ENCODE results near the gene XIAP. TPM values are rescaled to one million over a fixed set of nuclear protein-coding genes. Genes with fewer than 3 reads are reported as not detected.

XIAP gene
- total and polyA plus RNA-seq, 9 of the 15 experiments (the other 6 are each of a cell fraction or from before 2014, with no cell fraction given): 5.7 to 40.5 (median 19.8) TPM

DNA sequence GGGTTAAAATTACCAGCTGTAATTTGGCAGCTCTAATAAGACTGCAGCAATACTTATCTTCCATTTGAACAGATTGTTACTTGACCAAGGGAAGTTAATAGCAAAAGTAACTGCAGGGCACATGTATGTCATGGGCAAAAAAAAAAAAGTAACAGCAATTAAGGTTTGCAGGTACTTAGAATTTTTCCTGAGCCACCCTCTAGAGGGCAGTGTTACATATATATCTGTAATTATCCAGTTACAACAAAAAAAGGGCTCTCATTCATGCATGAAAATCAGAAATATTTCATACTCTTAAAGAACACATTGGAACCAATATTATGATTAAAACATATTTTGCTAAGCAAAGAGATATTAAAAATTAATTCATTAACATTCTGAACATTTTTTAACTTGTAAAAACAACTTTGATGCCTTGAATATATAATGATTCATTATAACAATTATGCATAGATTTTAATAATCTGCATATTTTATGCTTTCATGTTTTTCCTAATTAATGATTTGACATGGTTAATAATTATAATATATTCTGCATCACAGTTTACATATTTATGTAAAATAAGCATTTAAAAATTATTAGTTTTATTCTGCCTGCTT, 25.1 kb downstream of the XIAP start:
- no peak overlapping the region for H3K4me2 ChIP-seq (ENCODE audit: insufficient read depth, low read length)
- peaks cover 11% of the 10 kb centered on the region for H3K79me2 ChIP-seq (ENCODE audit: control insufficient read depth, insufficient read depth, low read length)
- no peaks in the 10 kb centered on the region for H3K27me3 ChIP-seq (ENCODE audit: control insufficient read depth in 2 of 2, insufficient read depth in 2 of 2, low read length in 2 of 2)
- no peak overlapping the region for H2AFZ ChIP-seq (ENCODE audit: low read depth, low read length)
- no peaks in the 10 kb centered on the region for H3K9me3 ChIP-seq (replicated peaks; ENCODE audit: control insufficient read depth, insufficient read depth, low read depth, low read length)
- BruUV-seq (replicated peaks): no TSS peak
- ATAC-seq: peak; percentile 74
- no peak overlapping the region for H3K4me3 ChIP-seq
- TF ChIP-seq, protein P1, sequence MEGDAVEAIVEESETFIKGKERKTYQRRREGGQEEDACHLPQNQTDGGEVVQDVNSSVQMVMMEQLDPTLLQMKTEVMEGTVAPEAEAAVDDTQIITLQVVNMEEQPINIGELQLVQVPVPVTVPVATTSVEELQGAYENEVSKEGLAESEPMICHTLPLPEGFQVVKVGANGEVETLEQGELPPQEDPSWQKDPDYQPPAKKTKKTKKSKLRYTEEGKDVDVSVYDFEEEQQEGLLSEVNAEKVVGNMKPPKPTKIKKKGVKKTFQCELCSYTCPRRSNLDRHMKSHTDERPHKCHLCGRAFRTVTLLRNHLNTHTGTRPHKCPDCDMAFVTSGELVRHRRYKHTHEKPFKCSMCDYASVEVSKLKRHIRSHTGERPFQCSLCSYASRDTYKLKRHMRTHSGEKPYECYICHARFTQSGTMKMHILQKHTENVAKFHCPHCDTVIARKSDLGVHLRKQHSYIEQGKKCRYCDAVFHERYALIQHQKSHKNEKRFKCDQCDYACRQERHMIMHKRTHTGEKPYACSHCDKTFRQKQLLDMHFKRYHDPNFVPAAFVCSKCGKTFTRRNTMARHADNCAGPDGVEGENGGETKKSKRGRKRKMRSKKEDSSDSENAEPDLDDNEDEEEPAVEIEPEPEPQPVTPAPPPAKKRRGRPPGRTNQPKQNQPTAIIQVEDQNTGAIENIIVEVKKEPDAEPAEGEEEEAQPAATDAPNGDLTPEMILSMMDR (IDR thresholded peaks at IDR 0.05 in 2 of 3, conservative IDR thresholded peaks at IDR 0.05 in 1 of 3; ENCODE audit: insufficient read depth in 2 of 3, low read depth in 1 of 3, low read length in 3 of 3): peak in 2 of 3 experiments; percentile 36 to 65; a peak in 3 of 6 replicates
- TF ChIP-seq ZNF384 (IDR thresholded peaks at IDR 0.05; ENCODE audit: low read depth, low read length): peak; percentile 87
- TF ChIP-seq TRIM28 (IDR thresholded peaks at IDR 0.05): no peak
- TF ChIP-seq, protein P2, sequence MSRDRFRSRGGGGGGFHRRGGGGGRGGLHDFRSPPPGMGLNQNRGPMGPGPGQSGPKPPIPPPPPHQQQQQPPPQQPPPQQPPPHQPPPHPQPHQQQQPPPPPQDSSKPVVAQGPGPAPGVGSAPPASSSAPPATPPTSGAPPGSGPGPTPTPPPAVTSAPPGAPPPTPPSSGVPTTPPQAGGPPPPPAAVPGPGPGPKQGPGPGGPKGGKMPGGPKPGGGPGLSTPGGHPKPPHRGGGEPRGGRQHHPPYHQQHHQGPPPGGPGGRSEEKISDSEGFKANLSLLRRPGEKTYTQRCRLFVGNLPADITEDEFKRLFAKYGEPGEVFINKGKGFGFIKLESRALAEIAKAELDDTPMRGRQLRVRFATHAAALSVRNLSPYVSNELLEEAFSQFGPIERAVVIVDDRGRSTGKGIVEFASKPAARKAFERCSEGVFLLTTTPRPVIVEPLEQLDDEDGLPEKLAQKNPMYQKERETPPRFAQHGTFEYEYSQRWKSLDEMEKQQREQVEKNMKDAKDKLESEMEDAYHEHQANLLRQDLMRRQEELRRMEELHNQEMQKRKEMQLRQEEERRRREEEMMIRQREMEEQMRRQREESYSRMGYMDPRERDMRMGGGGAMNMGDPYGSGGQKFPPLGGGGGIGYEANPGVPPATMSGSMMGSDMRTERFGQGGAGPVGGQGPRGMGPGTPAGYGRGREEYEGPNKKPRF (IDR thresholded peaks at IDR 0.05; ENCODE audit: low read depth, low read length): no peak
- TF ChIP-seq SMAD1 (IDR thresholded peaks at IDR 0.05; ENCODE audit: low read depth, low read length, partially characterized antibody): no peak
- TF ChIP-seq, protein P3, sequence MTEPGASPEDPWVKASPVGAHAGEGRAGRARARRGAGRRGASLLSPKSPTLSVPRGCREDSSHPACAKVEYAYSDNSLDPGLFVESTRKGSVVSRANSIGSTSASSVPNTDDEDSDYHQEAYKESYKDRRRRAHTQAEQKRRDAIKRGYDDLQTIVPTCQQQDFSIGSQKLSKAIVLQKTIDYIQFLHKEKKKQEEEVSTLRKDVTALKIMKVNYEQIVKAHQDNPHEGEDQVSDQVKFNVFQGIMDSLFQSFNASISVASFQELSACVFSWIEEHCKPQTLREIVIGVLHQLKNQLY (CRISPR knock-in tag; conservative IDR thresholded peaks at IDR 0.05): no peak
- peak; percentile 34 to 47; a peak in 3 of 4 replicates for TF ChIP-seq RAD21 (CRISPR knock-in tag; conservative IDR thresholded peaks at IDR 0.05 in 1 of 2, IDR thresholded peaks at IDR 0.05 in 1 of 2)
- TF ChIP-seq, protein P4, sequence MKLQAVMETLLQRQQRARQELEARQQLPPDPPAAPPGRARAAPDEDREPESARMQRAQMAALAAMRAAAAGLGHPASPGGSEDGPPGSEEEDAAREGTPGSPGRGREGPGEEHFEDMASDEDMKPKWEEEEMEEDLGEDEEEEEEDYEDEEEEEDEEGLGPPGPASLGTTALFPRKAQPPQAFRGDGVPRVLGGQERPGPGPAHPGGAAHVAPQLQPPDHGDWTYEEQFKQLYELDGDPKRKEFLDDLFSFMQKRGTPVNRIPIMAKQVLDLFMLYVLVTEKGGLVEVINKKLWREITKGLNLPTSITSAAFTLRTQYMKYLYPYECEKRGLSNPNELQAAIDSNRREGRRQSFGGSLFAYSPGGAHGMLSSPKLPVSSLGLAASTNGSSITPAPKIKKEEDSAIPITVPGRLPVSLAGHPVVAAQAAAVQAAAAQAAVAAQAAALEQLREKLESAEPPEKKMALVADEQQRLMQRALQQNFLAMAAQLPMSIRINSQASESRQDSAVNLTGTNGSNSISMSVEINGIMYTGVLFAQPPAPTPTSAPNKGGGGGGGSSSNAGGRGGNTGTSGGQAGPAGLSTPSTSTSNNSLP (IDR thresholded peaks at IDR 0.05; ENCODE audit: borderline replicate concordance, low read depth, low read length): peak; percentile 57; the same call in 1 of the 2 replicates
- TF ChIP-seq GATAD2A (IDR thresholded peaks at IDR 0.05): no peak
- TF ChIP-seq BRCA1 (IDR thresholded peaks at IDR 0.05): peak; percentile 88; the same call in 1 of the 2 replicates
- TF ChIP-seq BRCA1 (CRISPR knock-in tag; IDR thresholded peaks at IDR 0.05): no peak
- intact Hi-C loops (cut with micrococcal nuclease): loop anchor here (5.0 to 10.0 kb wide), 2 partner anchors 53 to 70 kb away; no protein-coding TSS in a partner anchor
- H3K9me1 ChIP-seq (ENCODE audit: control insufficient read depth, insufficient read depth, low read length): no peaks in the 10 kb centered on the region
- H3K36me3 ChIP-seq (ENCODE audit: control insufficient read depth, insufficient read depth, low read length): peaks cover 30% of the 10 kb centered on the region
- no peak for FAIRE-seq
- peak; percentile 26 to 55 (median 29) for DNase-seq (ENCODE audit: extremely low read depth in 1 of 4, low spot score in 3 of 4)
- ChIA-PET CTCF (ENCODE audit: low intra/inter-chr PET ratio) (interaction anchor here (0.6 kb wide), 2 partner anchors 44 to 237 kb away, joined by 3 to 4 read pairs; no protein-coding TSS in a partner anchor), POLR2A (no interaction called here)
- no peaks in the 10 kb centered on the region for H3K4me1 ChIP-seq (replicated peaks in 1 of 2; ENCODE audit: control insufficient read depth in 2 of 2, insufficient read depth in 2 of 2, low read length in 2 of 2)
- H3K27ac ChIP-seq (ENCODE audit: extremely low read depth, low read depth, low read length): no peak overlapping the region
- H3K9ac ChIP-seq (ENCODE audit: insufficient read depth in 1 of 2, low read depth in 2 of 2, low read length in 2 of 2): no peak overlapping the region
- H4K20me1 ChIP-seq (replicated peaks; ENCODE audit: control insufficient read depth, insufficient read depth, low read length): no peaks in the 10 kb centered on the region
- in situ Hi-C loops (cut with MboI): no loop called here
